Measurements from ENCODE around the gene TBC1D12.

Gene TBC1D12

DNA sequence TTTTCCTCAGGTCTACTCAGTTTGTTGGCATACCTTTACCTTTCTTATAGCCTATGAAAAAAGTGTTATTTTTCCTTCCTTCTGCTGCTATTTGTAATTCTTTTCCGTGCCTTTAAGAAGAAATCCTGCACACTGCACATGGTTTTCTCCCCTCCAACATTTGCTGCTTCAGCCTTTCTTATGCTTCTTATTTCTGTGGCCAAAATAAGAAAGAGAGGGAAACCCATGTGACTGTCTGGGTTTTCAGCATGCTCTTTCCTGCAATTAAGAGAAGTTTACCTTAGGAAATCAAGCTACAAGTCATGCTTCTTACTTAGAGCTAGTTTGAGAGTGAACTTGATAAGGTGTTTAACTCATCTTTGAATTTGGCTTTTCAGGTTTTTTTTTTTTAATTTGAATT is 11.0 kb downstream of the TBC1D12 start:
- DNase-seq (ENCODE audit: extremely low read depth, low read depth) = no peak
- TF ChIP-seq, protein P1, sequence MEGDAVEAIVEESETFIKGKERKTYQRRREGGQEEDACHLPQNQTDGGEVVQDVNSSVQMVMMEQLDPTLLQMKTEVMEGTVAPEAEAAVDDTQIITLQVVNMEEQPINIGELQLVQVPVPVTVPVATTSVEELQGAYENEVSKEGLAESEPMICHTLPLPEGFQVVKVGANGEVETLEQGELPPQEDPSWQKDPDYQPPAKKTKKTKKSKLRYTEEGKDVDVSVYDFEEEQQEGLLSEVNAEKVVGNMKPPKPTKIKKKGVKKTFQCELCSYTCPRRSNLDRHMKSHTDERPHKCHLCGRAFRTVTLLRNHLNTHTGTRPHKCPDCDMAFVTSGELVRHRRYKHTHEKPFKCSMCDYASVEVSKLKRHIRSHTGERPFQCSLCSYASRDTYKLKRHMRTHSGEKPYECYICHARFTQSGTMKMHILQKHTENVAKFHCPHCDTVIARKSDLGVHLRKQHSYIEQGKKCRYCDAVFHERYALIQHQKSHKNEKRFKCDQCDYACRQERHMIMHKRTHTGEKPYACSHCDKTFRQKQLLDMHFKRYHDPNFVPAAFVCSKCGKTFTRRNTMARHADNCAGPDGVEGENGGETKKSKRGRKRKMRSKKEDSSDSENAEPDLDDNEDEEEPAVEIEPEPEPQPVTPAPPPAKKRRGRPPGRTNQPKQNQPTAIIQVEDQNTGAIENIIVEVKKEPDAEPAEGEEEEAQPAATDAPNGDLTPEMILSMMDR (IDR thresholded peaks at IDR 0.05; ENCODE audit: low read depth, low read length, missing control alignments) = no peak
- no peak overlapping the region for H3K4me3 ChIP-seq (replicated peaks; ENCODE audit: low read depth, low read length)

DNA sequence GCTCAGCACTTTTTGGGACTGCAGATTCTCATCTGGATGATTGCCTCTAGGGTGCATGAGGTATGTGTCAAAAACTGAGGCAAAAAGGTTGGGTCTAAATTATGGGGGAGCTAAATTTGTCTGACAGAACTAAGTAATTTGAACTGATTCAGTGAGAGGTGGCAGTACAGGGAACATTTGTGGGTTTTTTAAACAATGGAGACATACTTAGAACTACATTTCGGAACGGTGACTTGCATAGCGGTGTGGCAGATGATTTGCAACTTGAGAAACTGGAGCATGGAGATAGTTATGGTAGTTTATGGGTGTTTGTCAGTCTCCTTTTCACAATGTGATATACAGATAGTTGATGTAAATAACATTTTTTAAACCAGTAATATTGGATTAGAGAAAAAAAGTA is 14.6 kb downstream of the TBC1D12 start:
- DNase-seq (ENCODE audit: extremely low read depth, low read depth) = no peak
- TF ChIP-seq, protein P1 (IDR thresholded peaks at IDR 0.05; ENCODE audit: low read depth, low read length, missing control alignments) = no peak
- H3K4me3 ChIP-seq (replicated peaks; ENCODE audit: low read depth, low read length) = no peak overlapping the region

DNA sequence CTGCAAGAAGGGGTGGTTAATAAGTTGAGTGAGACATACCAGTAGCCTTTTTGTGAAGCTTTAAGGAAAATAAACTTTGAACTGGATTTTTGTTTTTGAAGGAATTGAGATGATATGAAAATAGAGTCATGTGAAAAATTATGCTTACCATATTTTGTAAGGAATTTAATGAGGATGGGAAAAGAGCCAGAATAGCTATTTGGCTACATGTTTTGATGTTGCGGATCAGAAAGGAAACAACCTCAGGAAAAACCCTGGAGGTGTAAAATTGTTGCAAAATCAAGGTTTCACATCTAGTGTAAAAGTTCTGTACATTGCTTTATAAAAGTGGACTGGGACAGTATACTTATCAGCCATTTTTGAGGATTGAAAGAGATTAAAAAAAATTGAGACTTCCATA is 15.0 kb downstream of the TBC1D12 start:
- DNase-seq (ENCODE audit: extremely low read depth, low read depth) = no peak
- H3K4me3 ChIP-seq (replicated peaks; ENCODE audit: low read depth, low read length) = no peak overlapping the region
- TF ChIP-seq, protein P1 (IDR thresholded peaks at IDR 0.05; ENCODE audit: low read depth, low read length, missing control alignments) = no peak

DNA sequence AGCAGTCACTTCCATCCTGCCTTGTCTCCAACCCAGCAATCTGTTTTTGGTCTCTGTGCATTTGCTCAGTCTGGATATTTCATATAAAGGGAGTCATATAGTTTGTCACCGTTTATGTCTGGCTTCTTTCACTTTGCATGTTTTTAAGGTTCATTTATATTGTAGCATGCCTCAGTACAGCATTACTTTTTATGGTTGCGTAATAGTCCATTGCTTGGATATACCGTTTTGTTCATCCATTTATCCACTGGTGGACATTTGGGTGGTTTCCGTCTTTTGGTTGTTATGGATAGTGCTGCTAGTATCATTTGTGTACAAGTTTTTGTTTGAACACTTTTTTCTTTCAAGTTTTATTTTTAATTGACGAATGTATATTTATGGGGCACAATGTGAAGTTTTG is 18.2 kb downstream of the TBC1D12 start:
- TF ChIP-seq, protein P1 (IDR thresholded peaks at IDR 0.05; ENCODE audit: low read depth, low read length, missing control alignments) = no peak
- no peak overlapping the region for H3K4me3 ChIP-seq (replicated peaks; ENCODE audit: low read depth, low read length)
- no peak for DNase-seq (ENCODE audit: extremely low read depth, low read depth)

DNA sequence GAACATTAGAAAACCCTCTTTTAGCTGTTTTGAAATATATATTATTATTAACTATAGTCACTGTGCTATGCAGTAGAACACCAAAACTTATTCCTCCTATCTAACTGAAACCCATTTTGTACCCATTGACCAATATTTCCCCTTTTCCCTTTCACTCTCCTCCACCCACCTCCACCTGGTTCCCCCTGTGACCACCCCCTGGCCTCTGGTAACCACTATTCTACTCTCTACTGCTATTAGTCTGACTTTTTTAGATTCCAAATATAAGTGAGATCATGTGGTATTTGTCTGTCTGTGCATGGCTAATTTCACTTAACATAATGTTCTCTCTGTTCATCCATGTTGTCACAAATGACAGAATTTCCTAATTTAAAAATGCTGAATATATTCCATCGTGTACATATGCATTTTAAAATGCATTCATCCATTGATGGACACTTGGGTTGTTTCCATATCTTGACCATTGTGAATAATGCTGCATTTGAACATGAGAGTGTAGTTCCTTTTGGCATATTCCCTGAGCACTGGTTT is 18.7 kb downstream of the TBC1D12 start:
- no peak overlapping the region for H3K4me3 ChIP-seq (replicated peaks; ENCODE audit: low read depth, low read length)
- no peak for DNase-seq (ENCODE audit: extremely low read depth, low read depth)
- TF ChIP-seq, protein P1 (IDR thresholded peaks at IDR 0.05; ENCODE audit: low read depth, low read length, missing control alignments) = no peak

DNA sequence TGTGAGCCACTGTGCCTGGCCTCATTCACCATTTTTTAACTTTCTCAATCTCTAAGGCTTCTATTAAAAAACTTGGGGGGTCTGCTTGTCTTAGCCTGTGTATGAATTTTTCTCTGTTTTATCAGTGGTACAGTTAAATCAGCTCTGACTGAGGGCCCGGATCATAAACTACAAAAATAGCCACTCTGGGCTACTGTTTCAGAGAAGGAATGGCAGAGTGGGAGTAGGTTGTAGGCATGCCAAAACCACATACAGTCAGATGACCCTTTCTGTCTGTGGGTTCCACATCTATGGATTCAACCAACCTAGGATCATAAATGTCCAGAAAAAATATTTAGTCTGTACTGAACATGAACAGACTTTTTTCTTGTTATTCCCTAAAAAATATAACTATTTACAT is 21.3 kb downstream of the TBC1D12 start:
- TF ChIP-seq, protein P1 (IDR thresholded peaks at IDR 0.05; ENCODE audit: low read depth, low read length, missing control alignments) = no peak
- H3K4me3 ChIP-seq (replicated peaks; ENCODE audit: low read depth, low read length) = no peak overlapping the region
- no peak for DNase-seq (ENCODE audit: extremely low read depth, low read depth)

DNA sequence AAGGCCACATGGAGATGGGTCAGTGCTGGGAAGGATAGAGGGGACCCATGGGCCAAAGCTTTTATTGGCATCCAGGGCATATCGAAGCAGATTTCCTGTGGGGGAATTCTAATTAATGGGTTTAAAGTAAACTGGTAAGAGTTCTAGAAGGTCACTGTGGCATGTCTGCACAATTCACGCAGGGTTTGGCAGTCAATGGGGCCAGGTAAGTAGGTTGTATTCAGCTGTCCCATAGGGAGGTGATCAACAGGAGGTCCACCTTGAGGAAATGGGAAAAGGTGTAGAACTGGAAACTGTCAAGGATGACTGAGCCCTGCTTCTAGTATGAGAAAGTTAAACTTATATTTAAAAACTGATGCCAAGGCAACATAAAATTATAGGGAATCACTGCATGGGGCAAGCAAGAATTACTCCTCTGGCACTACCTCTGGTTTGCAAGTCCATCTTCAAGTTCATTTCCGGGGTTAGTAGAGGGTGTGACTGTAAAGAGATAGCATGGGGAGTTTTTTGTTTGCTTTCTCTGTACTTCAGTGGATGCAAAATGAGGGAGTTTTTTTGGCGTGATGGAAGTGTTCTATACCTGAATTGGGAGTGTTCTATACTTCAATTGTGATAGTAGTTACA is 22.5 kb downstream of the TBC1D12 start:
- no peak for DNase-seq (ENCODE audit: extremely low read depth, low read depth)
- no peak overlapping the region for H3K4me3 ChIP-seq (replicated peaks; ENCODE audit: low read depth, low read length)
- TF ChIP-seq, protein P1 (IDR thresholded peaks at IDR 0.05; ENCODE audit: low read depth, low read length, missing control alignments) = no peak

All from HFF-Myc (cell line).